Liver (tissue), 9 donors: ENCODE measurements around the gene PLCD1. TPM values are rescaled to one million over a fixed set of nuclear protein-coding genes. Genes with fewer than 3 reads are reported as not detected.

Source experiments
- DNase-seq: peaks from one replicate; pipeline ENCODE4 v3.0.0-alpha.2; 2017; ENCODE audit warnings: low spot score
- H3K27ac ChIP-seq, 2 donors: one replicate each; pipeline ENCODE4 v1.7.0; 2013; ENCODE audit warnings: inconsistent platforms in 2 of 2, low read length in 2 of 2, control low read depth in 1 of 2, low read depth in 1 of 2, mild to moderate bottlenecking in 1 of 2
- H3K27me3 ChIP-seq, 4 donors: one replicate each; pipeline versions ENCODE4 v1.6.1 to v1.7.0; 2013; ENCODE audit warnings: low read length in 3 of 4, inconsistent platforms in 1 of 4, mild to moderate bottlenecking in 1 of 4, moderate library complexity in 1 of 4; ENCODE audit not compliant: control insufficient read depth in 4 of 4, insufficient read depth in 4 of 4
- H3K36me3 ChIP-seq, 4 donors: one replicate each; pipeline versions ENCODE4 v1.6.1 to v1.7.0; 2013; ENCODE audit warnings: low read length in 3 of 4, mild to moderate bottlenecking in 3 of 4, low read depth in 1 of 4, moderate library complexity in 1 of 4; ENCODE audit not compliant: control insufficient read depth in 4 of 4, insufficient read depth in 3 of 4
- H3K4me1 ChIP-seq, 4 donors: one replicate each; pipeline versions ENCODE4 v1.6.1 to v1.7.0; 2013; ENCODE audit warnings: low read length in 3 of 4, mild to moderate bottlenecking in 3 of 4, moderate library complexity in 1 of 4; ENCODE audit not compliant: control insufficient read depth in 4 of 4, insufficient read depth in 4 of 4
- H3K4me3 ChIP-seq, 3 donors: one replicate each; pipeline versions ENCODE4 v1.6.1 to v1.7.0; 2013; ENCODE audit warnings: low read length in 3 of 3, control low read depth in 1 of 3, low read depth in 1 of 3, mild to moderate bottlenecking in 1 of 3
- H3K9ac ChIP-seq, 2 donors: one replicate each; pipeline ENCODE4 v1.7.0; 2013; ENCODE audit warnings: low read length in 2 of 2, mild to moderate bottlenecking in 2 of 2, moderate library complexity in 2 of 2, control low read depth in 1 of 2, low read depth in 1 of 2
- H3K9me3 ChIP-seq, 4 donors: one replicate each; pipeline versions ENCODE4 v1.6.1 to v1.7.0; 2013; ENCODE audit warnings: low read length in 3 of 4; ENCODE audit not compliant: control insufficient read depth in 4 of 4
- CTCF ChIP-seq: fragments of 150-350 bp; IDR thresholded peaks from 2 replicates; pipeline ENCODE4 v1.5.1; 2017; ENCODE audit warnings: improper control_type of control experiment, low read depth, low read length; ENCODE audit not compliant: missing input control
- EGR1 ChIP-seq, 2 donors: IDR thresholded peaks; 2 replicates each; pipeline ENCODE4 v1.6.1; 2016 to 2018; ENCODE audit warnings: antibody characterized with exemption in 2 of 2, low read depth in 2 of 2
- FOXA1 ChIP-seq: IDR thresholded peaks from 2 replicates; pipeline ENCODE4 v1.6.1; 2016; ENCODE audit warnings: antibody characterized with exemption
- FOXA2 ChIP-seq: IDR thresholded peaks from 2 replicates; pipeline ENCODE4 v1.6.1; 2016; ENCODE audit warnings: antibody characterized with exemption
- GABPA ChIP-seq, 2 donors: IDR thresholded peaks in 1 of 2; conservative IDR thresholded peaks in 1 of 2; 2 replicates each; pipeline ENCODE4 v1.6.1; 2016; ENCODE audit warnings: antibody characterized with exemption in 2 of 2, mild to moderate bottlenecking in 1 of 2, moderate library complexity in 1 of 2
- HNF4A ChIP-seq, 2 donors: conservative IDR thresholded peaks; 2 replicates each; pipeline ENCODE4 v1.6.1; 2016; ENCODE audit warnings: antibody characterized with exemption in 2 of 2, mild to moderate bottlenecking in 2 of 2
- HNF4G ChIP-seq: IDR thresholded peaks from 2 replicates; pipeline ENCODE4 v1.6.1; 2016; ENCODE audit warnings: antibody characterized with exemption
- NR2F2 ChIP-seq: IDR thresholded peaks from 2 replicates; pipeline ENCODE4 v1.6.1; 2016; ENCODE audit warnings: antibody characterized with exemption
- RAD21 ChIP-seq, 2 donors: IDR thresholded peaks; 2 replicates each; pipeline ENCODE4 v1.6.1; 2016; ENCODE audit warnings: antibody characterized with exemption in 2 of 2, mild to moderate bottlenecking in 2 of 2
- REST ChIP-seq: IDR thresholded peaks from 2 replicates; pipeline ENCODE4 v1.6.1; 2016; ENCODE audit warnings: antibody characterized with exemption, mild to moderate bottlenecking
- RXRA ChIP-seq, 2 donors: IDR thresholded peaks; 2 replicates each; pipeline ENCODE4 v1.6.1; 2017 to 2018; ENCODE audit warnings: antibody characterized with exemption in 2 of 2, mild to moderate bottlenecking in 1 of 2
- SP1 ChIP-seq: IDR thresholded peaks from 2 replicates; pipeline ENCODE4 v1.6.1; 2018; ENCODE audit warnings: antibody characterized with exemption, mild to moderate bottlenecking
- TAF1 ChIP-seq: conservative IDR thresholded peaks from 2 replicates; pipeline ENCODE4 v1.6.1; 2016; ENCODE audit warnings: antibody characterized with exemption, mild to moderate bottlenecking
- YY1 ChIP-seq: IDR thresholded peaks from 2 replicates; pipeline ENCODE4 v1.6.1; 2016; ENCODE audit warnings: antibody characterized with exemption, mild to moderate bottlenecking
- WGBS: extraction: QIAGEN DNeasy Blood & Tissue Kit; methylation state at CpG from one replicate; pipeline ENCODE4 v1.1.7; 2013; 5-methylcytosine and 5-hydroxymethylcytosine counted together
- polyA plus RNA-seq, 2 donors: library from polyadenylated mRNA; stranded (reverse) in 1 of 2; unstranded in 1 of 2; fragments of 200-250 nt in 1 of 2; fragments of >200 nt in 1 of 2; fragmentation: Nextera tagmentation in 1 of 2; extraction: Ambion mirVana in 1 of 2; gene quantifications; one replicate each; pipeline versions ENCODE4 v1.2.1 to v1.2.3, GENCODE V29; 2013 to 2015
- total RNA-seq, 2 donors: library from RNA; depleted of rRNA; stranded (reverse); fragments of >200 nt; gene quantifications; one replicate each; pipeline ENCODE4 v1.2.3, GENCODE V29; 2014
- TF ChIP-seq, protein P1 (sequence below): IDR thresholded peaks from 2 replicates; pipeline ENCODE4 v1.6.1; 2016; ENCODE audit warnings: antibody characterized with exemption
- TF ChIP-seq, protein P2 (sequence below): IDR thresholded peaks from 2 replicates; pipeline ENCODE4 v1.6.1; 2016; ENCODE audit warnings: antibody characterized with exemption
- TF ChIP-seq, protein P3 (sequence below): IDR thresholded peaks from 2 replicates; pipeline ENCODE4 v1.6.1; 2016; ENCODE audit warnings: antibody characterized with exemption
- donor health status: healthy.
- donor health status: healthy.
- donor health status: healthy.
- donor health status: healthy.
- donor health status: healthy.

PLCD1 gene
- total and polyA plus RNA-seq, 4 donors, result 6.7 to 10.5 (median 9.1) TPM

GRCh38 chr3:37982331-37982730 lies 47.1 kb downstream of the PLCD1 start:
- Histone ChIP-seq H3K9ac (no peak overlapping the region), H3K4me3 (no peak overlapping the region), H3K27ac (no peak overlapping the region), H3K27me3 (no peaks in the 10 kb centered on the region), H3K9me3 (no peaks in the 10 kb centered on the region), H3K36me3 (peaks cover 0 to 11% (median 0%) of the 10 kb centered on the region in 4 donors), H3K4me1 (peaks cover 6 to 26% (median 15%) of the 10 kb centered on the region in 4 donors)
- TF ChIP-seq EGR1 (IDR thresholded peaks at IDR 0.05; ENCODE audit: low read depth in 2 of 2) (no peak), NR2F2 (no peak), HNF4A (conservative IDR thresholded peaks at IDR 0.05) (no peak), TAF1 (no peak), SP1 (no peak), RXRA (IDR thresholded peaks at IDR 0.05) (no peak), FOXA1 (no peak), GABPA (IDR thresholded peaks at IDR 0.05 in 1 of 2, conservative IDR thresholded peaks at IDR 0.05 in 1 of 2) (no peak), REST (no peak), RAD21 (IDR thresholded peaks at IDR 0.05) (no peak), FOXA2 (no peak), HNF4G (no peak), CTCF (no peak), YY1 (no peak)
- TF ChIP-seq, protein P1, sequence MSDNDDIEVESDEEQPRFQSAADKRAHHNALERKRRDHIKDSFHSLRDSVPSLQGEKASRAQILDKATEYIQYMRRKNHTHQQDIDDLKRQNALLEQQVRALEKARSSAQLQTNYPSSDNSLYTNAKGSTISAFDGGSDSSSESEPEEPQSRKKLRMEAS, result no peak
- TF ChIP-seq, protein P2, sequence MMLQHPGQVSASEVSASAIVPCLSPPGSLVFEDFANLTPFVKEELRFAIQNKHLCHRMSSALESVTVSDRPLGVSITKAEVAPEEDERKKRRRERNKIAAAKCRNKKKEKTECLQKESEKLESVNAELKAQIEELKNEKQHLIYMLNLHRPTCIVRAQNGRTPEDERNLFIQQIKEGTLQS, result no peak
- TF ChIP-seq, protein P3, sequence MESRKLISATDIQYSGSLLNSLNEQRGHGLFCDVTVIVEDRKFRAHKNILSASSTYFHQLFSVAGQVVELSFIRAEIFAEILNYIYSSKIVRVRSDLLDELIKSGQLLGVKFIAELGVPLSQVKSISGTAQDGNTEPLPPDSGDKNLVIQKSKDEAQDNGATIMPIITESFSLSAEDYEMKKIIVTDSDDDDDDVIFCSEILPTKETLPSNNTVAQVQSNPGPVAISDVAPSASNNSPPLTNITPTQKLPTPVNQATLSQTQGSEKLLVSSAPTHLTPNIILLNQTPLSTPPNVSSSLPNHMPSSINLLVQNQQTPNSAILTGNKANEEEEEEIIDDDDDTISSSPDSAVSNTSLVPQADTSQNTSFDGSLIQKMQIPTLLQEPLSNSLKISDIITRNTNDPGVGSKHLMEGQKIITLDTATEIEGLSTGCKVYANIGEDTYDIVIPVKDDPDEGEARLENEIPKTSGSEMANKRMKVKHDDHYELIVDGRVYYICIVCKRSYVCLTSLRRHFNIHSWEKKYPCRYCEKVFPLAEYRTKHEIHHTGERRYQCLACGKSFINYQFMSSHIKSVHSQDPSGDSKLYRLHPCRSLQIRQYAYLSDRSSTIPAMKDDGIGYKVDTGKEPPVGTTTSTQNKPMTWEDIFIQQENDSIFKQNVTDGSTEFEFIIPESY, result no peak
- DNase-seq, result no peak
- 22% methylated on average over 1 of the region's 1 CpG for WGBS

- Histone ChIP-seq H3K27me3 (no peaks in the 10 kb centered on the region), H3K36me3 (peaks cover 0 to 11% (median 3%) of the 10 kb centered on the region in 4 donors), H3K9me3 (no peaks in the 10 kb centered on the region), H3K27ac (no peak overlapping the region), H3K9ac (no peak overlapping the region), H3K4me1 (peaks cover 4 to 19% (median 12%) of the 10 kb centered on the region in 4 donors), H3K4me3 (no peak overlapping the region)
- WGBS, result 98% methylated on average over 2 of the region's 2 CpGs
- no peak for DNase-seq
- TF ChIP-seq, protein P2, result no peak
- no peak for TF ChIP-seq GABPA (IDR thresholded peaks at IDR 0.05 in 1 of 2, conservative IDR thresholded peaks at IDR 0.05 in 1 of 2)
- TF ChIP-seq NR2F2, result no peak
- TF ChIP-seq, protein P1, result no peak
- no peak for TF ChIP-seq FOXA2
- no peak for TF ChIP-seq HNF4A (conservative IDR thresholded peaks at IDR 0.05)
- TF ChIP-seq CTCF, result no peak
- TF ChIP-seq RXRA (IDR thresholded peaks at IDR 0.05), result no peak
- TF ChIP-seq, protein P3, result no peak
- TF ChIP-seq EGR1 (IDR thresholded peaks at IDR 0.05; ENCODE audit: low read depth in 2 of 2), result no peak
- TF ChIP-seq SP1, result no peak
- no peak for TF ChIP-seq RAD21 (IDR thresholded peaks at IDR 0.05)
- no peak for TF ChIP-seq TAF1
Observed at GRCh38 chr3:37981348-37981664, 48.1 kb downstream of the PLCD1 start.
